Osteocyte (in vitro differentiated cells): Measurements from ENCODE around the gene RAB40AL. TPM values are rescaled to one million over a fixed set of nuclear protein-coding genes. Genes with fewer than 3 reads are reported as not detected.
"Not testable (repeated sequence)": the region's sequence is repeated elsewhere in the genome, so short reads cannot be mapped to it uniquely, and the experiment has no call there.

Source experiments
- DNase-seq: peaks from one replicate; pipeline ENCODE4 v3.0.0; 2021; ENCODE audit warnings: mixed read lengths; ENCODE audit not compliant: unreplicated experiment; ENCODE audit errors: extremely low spot score
- H3K27ac Mint-ChIP-seq: one replicate; pipeline ENCODE4 v1.8.0; 2021; ENCODE audit warnings: mild to moderate bottlenecking, mixed read lengths; ENCODE audit not compliant: unreplicated experiment
- H3K27me3 Mint-ChIP-seq: one replicate; pipeline ENCODE4 v1.8.0; 2021; ENCODE audit warnings: mixed read lengths; ENCODE audit not compliant: unreplicated experiment
- H3K36me3 Mint-ChIP-seq: one replicate; pipeline ENCODE4 v1.8.0; 2021; ENCODE audit warnings: mixed read lengths; ENCODE audit not compliant: unreplicated experiment
- H3K4me1 Mint-ChIP-seq: one replicate; pipeline ENCODE4 v1.8.0; 2021; ENCODE audit warnings: mixed read lengths; ENCODE audit not compliant: unreplicated experiment
- H3K4me3 Mint-ChIP-seq: one replicate; pipeline ENCODE4 v1.8.0; 2021; ENCODE audit warnings: mild to moderate bottlenecking, moderate library complexity, mixed read lengths; ENCODE audit not compliant: unreplicated experiment
- H3K9me3 Mint-ChIP-seq: one replicate; pipeline ENCODE4 v1.8.0; 2021; ENCODE audit warnings: mixed read lengths; ENCODE audit not compliant: unreplicated experiment
- CTCF ChIP-seq: fragments of 200-600 bp; sonication (generic); IDR thresholded peaks from 2 replicates; pipeline ENCODE4 v1.5.0; 2021; ENCODE audit warnings: antibody characterized with exemption, mild to moderate bottlenecking, moderate library complexity
- total RNA-seq: library from RNA; stranded (reverse); gene quantifications from 2 replicates; pipeline ENCODE4 v1.2.1, GENCODE V29; 2021

Gene RAB40AL
- total RNA-seq, 1 donor from 2014 or later: 0.81 TPM

- no peaks in the 10 kb centered on the region for H3K27me3 Mint-ChIP-seq
- H3K27ac Mint-ChIP-seq: no peak overlapping the region
- H3K36me3 Mint-ChIP-seq: peaks cover 2% of the 10 kb centered on the region
- peaks cover 2% of the 10 kb centered on the region for H3K4me1 Mint-ChIP-seq
- no peak overlapping the region for H3K4me3 Mint-ChIP-seq
- peaks cover 33% of the 10 kb centered on the region for H3K9me3 Mint-ChIP-seq
- DNase-seq: no peak
- TF ChIP-seq CTCF: no peak
These were observed 31.1 kb downstream of the RAB40AL start for GRCh38 chrX:102968216-102968615.

DNA sequence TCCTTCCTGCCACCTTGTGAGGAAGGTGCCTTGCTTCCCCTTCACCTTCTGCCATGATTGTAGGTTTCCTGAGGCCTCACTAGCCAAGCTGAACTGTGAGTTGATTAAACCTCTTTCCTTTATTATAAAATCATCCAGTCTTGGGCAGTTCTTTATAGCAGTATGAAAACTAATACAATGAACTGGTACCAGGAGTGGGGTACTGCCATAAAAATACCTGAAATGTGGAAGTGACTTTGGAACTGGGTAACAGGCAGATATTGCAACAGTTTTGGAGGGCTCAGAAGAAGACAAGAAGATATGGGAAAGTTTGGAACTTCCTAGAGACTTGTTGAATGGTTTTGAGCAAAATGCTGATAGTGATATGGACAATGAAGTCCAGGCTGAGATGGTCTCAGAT lies 34.5 kb downstream of the RAB40AL start:
- not testable (repeated sequence) for DNase-seq, H3K4me3 Mint-ChIP-seq, H3K27ac Mint-ChIP-seq, H3K4me1 Mint-ChIP-seq, H3K36me3 Mint-ChIP-seq, H3K27me3 Mint-ChIP-seq
- peaks cover 52% of the 10 kb centered on the region for H3K9me3 Mint-ChIP-seq

- no peak for TF ChIP-seq CTCF
- H3K36me3 Mint-ChIP-seq: peaks cover 2% of the 10 kb centered on the region
- peaks cover 37% of the 10 kb centered on the region for H3K9me3 Mint-ChIP-seq
- no peak overlapping the region for H3K27ac Mint-ChIP-seq
- peaks cover 6% of the 10 kb centered on the region for H3K4me1 Mint-ChIP-seq
- no peak overlapping the region for H3K4me3 Mint-ChIP-seq
- no peak for DNase-seq
- no peaks in the 10 kb centered on the region for H3K27me3 Mint-ChIP-seq
These were observed 37.9 kb downstream of the RAB40AL start for GRCh38 chrX:102975016-102975415.

GRCh38 chrX:102976286-102976685 lies 39.2 kb downstream of the RAB40AL start:
- DNase-seq: no peak
- Mint-ChIP-seq H3K9me3 (peaks cover 32% of the 10 kb centered on the region), H3K36me3 (peaks cover 2% of the 10 kb centered on the region), H3K27ac (no peak overlapping the region), H3K4me3 (no peak overlapping the region), H3K4me1 (peaks cover 6% of the 10 kb centered on the region), H3K27me3 (no peaks in the 10 kb centered on the region)
- TF ChIP-seq CTCF: no peak

DNA sequence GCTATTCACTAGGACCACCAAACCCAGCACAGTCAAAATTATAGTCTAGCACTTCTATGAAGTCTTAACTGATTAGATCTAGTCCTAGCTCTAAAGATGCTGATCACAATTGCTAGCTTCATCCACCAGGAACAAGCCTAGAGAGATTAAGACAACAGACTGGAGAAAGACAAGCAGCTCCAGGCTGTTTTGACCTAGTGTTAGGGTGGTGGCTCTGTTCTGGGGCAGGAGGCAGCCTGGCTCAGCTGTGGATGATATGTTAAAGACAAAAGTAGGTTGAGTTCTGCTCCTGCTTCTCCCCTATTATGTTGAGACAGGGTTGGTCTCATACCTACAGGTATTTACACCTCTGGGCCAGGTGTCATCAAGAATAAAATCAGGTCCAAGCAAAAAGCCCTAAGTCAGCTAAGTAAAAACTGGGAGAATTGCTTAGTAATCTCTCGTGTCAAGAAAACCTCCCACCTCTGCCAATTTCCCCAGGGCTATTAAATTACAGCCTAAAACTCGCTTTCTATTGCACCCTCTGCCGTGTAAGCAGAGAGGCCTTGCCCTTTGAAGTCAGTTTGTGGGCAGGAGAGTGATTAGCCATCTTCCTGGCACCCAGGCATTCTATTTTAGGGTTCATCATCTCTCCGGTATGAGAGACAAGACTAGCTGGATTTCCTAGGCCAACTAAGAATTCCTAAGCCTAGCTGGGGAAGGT lies 39.9 kb downstream of the RAB40AL start:
- Mint-ChIP-seq H3K9me3 (peaks cover 27% of the 10 kb centered on the region), H3K4me1 (peaks cover 6% of the 10 kb centered on the region), H3K27me3 (no peaks in the 10 kb centered on the region), H3K27ac (no peak overlapping the region), H3K4me3 (no peak overlapping the region), H3K36me3 (no peaks in the 10 kb centered on the region)
- DNase-seq: no peak
- TF ChIP-seq CTCF: no peak
